ENCODE results near the gene UVSSA.

DNA sequence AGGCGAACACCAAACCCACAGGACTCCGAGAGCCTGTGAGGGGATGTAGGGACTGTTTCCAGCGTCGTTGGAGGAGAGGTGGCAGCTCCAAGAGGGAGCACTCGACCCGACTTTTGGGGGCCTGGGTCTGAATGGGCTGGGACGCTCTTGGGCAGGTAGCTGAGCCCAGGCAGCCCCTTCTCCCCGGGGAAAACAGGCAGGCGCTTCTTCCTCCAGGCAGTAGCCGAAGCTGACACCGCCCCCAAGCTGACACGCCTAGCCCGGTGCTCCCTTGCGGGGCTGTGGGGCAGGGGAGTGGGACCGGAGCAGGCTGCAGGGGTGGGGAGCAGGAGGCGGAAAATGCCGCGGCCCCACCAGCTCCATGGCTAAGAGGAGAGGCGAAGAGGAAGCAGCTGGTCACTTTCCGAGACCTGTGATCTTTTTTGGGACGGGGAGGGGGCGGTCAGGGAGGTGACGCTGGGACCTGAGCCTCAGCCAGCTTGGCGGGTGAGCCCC, 55.1 kb downstream of the UVSSA start:
- TF ChIP-seq, protein P1, sequence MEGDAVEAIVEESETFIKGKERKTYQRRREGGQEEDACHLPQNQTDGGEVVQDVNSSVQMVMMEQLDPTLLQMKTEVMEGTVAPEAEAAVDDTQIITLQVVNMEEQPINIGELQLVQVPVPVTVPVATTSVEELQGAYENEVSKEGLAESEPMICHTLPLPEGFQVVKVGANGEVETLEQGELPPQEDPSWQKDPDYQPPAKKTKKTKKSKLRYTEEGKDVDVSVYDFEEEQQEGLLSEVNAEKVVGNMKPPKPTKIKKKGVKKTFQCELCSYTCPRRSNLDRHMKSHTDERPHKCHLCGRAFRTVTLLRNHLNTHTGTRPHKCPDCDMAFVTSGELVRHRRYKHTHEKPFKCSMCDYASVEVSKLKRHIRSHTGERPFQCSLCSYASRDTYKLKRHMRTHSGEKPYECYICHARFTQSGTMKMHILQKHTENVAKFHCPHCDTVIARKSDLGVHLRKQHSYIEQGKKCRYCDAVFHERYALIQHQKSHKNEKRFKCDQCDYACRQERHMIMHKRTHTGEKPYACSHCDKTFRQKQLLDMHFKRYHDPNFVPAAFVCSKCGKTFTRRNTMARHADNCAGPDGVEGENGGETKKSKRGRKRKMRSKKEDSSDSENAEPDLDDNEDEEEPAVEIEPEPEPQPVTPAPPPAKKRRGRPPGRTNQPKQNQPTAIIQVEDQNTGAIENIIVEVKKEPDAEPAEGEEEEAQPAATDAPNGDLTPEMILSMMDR (IDR thresholded peaks at IDR 0.05): no peak
- no peak for TF ChIP-seq EZH2 (IDR thresholded peaks at IDR 0.05; ENCODE audit: borderline replicate concordance, insufficient read depth, low read depth, low read length, poor library complexity, severe bottlenecking)

Measured in B cell (primary cell).